HFFc6 (cell line): ENCODE results near the gene KHNYN. TPM values are rescaled to one million over a fixed set of nuclear protein-coding genes. Genes with fewer than 3 reads are reported as not detected.

Experiments used
- DNase-seq: peaks from one replicate; pipeline ENCODE4 v3.0.0-alpha.2; 2018
- H3K27ac Mint-ChIP-seq: 2 replicates; pipeline ENCODE4 v1.8.0; 2020; ENCODE audit warnings: mild to moderate bottlenecking, mixed read lengths
- H3K27me3 Mint-ChIP-seq: 2 replicates; pipeline ENCODE4 v1.8.0; 2021; ENCODE audit warnings: mild to moderate bottlenecking, moderate library complexity, mixed read lengths; ENCODE audit not compliant: insufficient read depth
- H3K36me3 Mint-ChIP-seq: 2 replicates; pipeline ENCODE4 v1.8.0; 2021; ENCODE audit warnings: low read depth, mixed read lengths
- H3K4me1 Mint-ChIP-seq: 2 replicates; pipeline ENCODE4 v1.8.0; 2020; ENCODE audit warnings: low read depth, mixed read lengths
- H3K4me3 Mint-ChIP-seq: 2 replicates; pipeline ENCODE4 v1.8.0; 2020; ENCODE audit warnings: mild to moderate bottlenecking, moderate library complexity, mixed read lengths
- H3K9me3 Mint-ChIP-seq: 2 replicates; pipeline ENCODE4 v1.8.0; 2020; ENCODE audit warnings: mild to moderate bottlenecking, mixed read lengths
- total RNA-seq, 6 experiments: library from RNA; stranded (reverse); fragmentation: NEBNext Ultra II Directional; extraction: Animal tissue kit (Norgen Biotek cat#: 25700); gene quantifications; 2 replicates in 1 of 6; 3 replicates in 5 of 6; pipeline ENCODE4 v1.2.3, GENCODE V29; 2021
- TF ChIP-seq, protein P1 (sequence below): fragments of 200-600 bp; sonication (generic); IDR thresholded peaks from 2 replicates; pipeline ENCODE4 v1.5.0; 2021; ENCODE audit warnings: antibody characterized with exemption, mild to moderate bottlenecking

KHNYN gene
- total RNA-seq, 6 experiments from 2014 or later = 25.4 to 29.2 (median 28.0) TPM

GRCh38 chr14:24403294-24403998 is 26.3 kb upstream of the KHNYN start:
- Mint-ChIP-seq H3K4me1 (peaks cover 27% of the 10 kb centered on the region), H3K4me3 (peak overlapping the region; percentile 2; the same call in 1 of the 2 replicates), H3K27me3 (peaks cover 10% of the 10 kb centered on the region), H3K9me3 (no peaks in the 10 kb centered on the region), H3K36me3 (no peaks in the 10 kb centered on the region), H3K27ac (peak overlapping the region; percentile 9; the same call in 1 of the 2 replicates)
- DNase-seq = peak; percentile 48
- TF ChIP-seq, protein P1, sequence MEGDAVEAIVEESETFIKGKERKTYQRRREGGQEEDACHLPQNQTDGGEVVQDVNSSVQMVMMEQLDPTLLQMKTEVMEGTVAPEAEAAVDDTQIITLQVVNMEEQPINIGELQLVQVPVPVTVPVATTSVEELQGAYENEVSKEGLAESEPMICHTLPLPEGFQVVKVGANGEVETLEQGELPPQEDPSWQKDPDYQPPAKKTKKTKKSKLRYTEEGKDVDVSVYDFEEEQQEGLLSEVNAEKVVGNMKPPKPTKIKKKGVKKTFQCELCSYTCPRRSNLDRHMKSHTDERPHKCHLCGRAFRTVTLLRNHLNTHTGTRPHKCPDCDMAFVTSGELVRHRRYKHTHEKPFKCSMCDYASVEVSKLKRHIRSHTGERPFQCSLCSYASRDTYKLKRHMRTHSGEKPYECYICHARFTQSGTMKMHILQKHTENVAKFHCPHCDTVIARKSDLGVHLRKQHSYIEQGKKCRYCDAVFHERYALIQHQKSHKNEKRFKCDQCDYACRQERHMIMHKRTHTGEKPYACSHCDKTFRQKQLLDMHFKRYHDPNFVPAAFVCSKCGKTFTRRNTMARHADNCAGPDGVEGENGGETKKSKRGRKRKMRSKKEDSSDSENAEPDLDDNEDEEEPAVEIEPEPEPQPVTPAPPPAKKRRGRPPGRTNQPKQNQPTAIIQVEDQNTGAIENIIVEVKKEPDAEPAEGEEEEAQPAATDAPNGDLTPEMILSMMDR = no peak

DNA sequence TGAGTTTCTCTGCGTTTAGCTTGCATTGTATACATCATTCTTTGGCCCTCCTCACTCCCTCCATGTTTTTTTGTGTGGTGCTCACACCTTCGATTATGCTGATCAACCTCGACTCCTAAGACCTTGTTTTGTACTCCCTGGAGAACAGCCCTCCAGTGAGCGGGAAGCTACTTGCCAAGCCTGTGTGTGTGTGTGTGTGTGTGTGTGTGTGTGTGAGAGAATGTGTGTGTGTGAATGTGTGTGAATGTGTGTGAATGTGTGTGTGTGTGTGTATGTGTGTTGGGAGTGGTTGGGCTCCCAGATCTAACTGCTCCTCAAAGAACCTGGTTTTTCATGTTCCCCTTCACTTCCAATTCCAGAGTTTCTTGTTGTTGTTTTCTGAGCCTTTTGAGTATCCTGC is 24.9 kb upstream of the KHNYN start:
- H3K36me3 Mint-ChIP-seq = no peaks in the 10 kb centered on the region
- no peak overlapping the region for H3K4me3 Mint-ChIP-seq
- TF ChIP-seq, protein P1 = no peak
- peaks cover 10% of the 10 kb centered on the region for H3K27me3 Mint-ChIP-seq
- no peaks in the 10 kb centered on the region for H3K9me3 Mint-ChIP-seq
- H3K4me1 Mint-ChIP-seq = peaks cover 22% of the 10 kb centered on the region
- DNase-seq = no peak
- H3K27ac Mint-ChIP-seq = no peak overlapping the region

DNA sequence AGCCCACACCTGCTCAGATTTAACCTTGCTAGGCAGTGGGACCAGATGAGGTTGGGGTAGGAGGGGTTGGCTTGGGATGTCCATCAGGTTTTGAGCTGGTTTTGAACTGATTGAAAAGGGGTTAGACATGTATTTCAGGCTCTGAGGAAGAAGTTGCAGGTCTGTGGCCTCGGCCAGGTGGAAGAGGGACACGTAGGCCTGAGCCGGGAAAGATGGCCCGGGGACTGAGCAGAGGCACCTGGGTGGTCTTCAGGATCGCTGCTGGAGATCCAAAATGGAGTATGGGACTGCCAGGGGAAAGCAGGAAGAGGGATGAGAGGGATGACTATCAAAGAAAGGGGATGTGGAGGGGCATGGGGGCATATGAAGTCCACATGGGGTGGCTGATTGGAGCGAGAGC is 23.3 kb upstream of the KHNYN start:
- peaks cover 22% of the 10 kb centered on the region for H3K4me1 Mint-ChIP-seq
- no peaks in the 10 kb centered on the region for H3K9me3 Mint-ChIP-seq
- H3K36me3 Mint-ChIP-seq = no peaks in the 10 kb centered on the region
- TF ChIP-seq, protein P1 = no peak
- H3K27me3 Mint-ChIP-seq = peaks cover 12% of the 10 kb centered on the region
- H3K27ac Mint-ChIP-seq = no peak overlapping the region
- DNase-seq = no peak
- no peak overlapping the region for H3K4me3 Mint-ChIP-seq

GRCh38 chr14:24407608-24408325 is 22.0 kb upstream of the KHNYN start:
- Mint-ChIP-seq H3K27me3 (peaks cover 12% of the 10 kb centered on the region), H3K9me3 (no peaks in the 10 kb centered on the region), H3K36me3 (no peaks in the 10 kb centered on the region), H3K4me1 (peaks cover 20% of the 10 kb centered on the region), H3K27ac (no peak overlapping the region), H3K4me3 (no peak overlapping the region)
- DNase-seq = no peak
- TF ChIP-seq, protein P1 = no peak

- H3K27ac Mint-ChIP-seq = no peak overlapping the region
- TF ChIP-seq, protein P1 = no peak
- peaks cover 10% of the 10 kb centered on the region for H3K4me1 Mint-ChIP-seq
- no peak for DNase-seq
- no peaks in the 10 kb centered on the region for H3K36me3 Mint-ChIP-seq
- no peak overlapping the region for H3K4me3 Mint-ChIP-seq
- peaks cover 12% of the 10 kb centered on the region for H3K27me3 Mint-ChIP-seq
- H3K9me3 Mint-ChIP-seq = no peaks in the 10 kb centered on the region
Measured at GRCh38 chr14:24408764-24409163, 21.0 kb upstream of the KHNYN start.
